SK-N-SH (cell line): Measurements from ENCODE around the gene PELI2.

Source experiments
- CTCF ChIP-seq: fragments of 200-600 bp; sonication (generic); IDR thresholded peaks from 2 replicates; pipeline ENCODE4 v1.6.1; 2017; ENCODE audit warnings: antibody characterized with exemption, mild to moderate bottlenecking, moderate library complexity
- EP300 ChIP-seq, 2 experiments: IDR thresholded peaks; 2 replicates each; pipeline versions ENCODE4 v1.4.0 to v1.6.1; 2012; ENCODE audit warnings: borderline replicate concordance in 1 of 2, low read depth in 1 of 2, low read length in 1 of 2
- EZH2phosphoT487 ChIP-seq: fragments of 200-600 bp; sonication (generic); IDR thresholded peaks from 2 replicates; pipeline ENCODE4 v1.6.1; 2017; ENCODE audit warnings: low read depth, mixed run types, mild to moderate bottlenecking, antibody characterized with exemption, moderate library complexity, borderline replicate concordance
- POLR2AphosphoS5 ChIP-seq: IDR thresholded peaks from 2 replicates; pipeline ENCODE4 v1.6.1; 2012; ENCODE audit warnings: low read depth, low read length
- RAD21 ChIP-seq: IDR thresholded peaks from 2 replicates; pipeline ENCODE4 v1.6.1; 2012; ENCODE audit warnings: mild to moderate bottlenecking, low read length
- TCF12 ChIP-seq: IDR thresholded peaks from 2 replicates; pipeline ENCODE4 v1.4.0; 2012
- TEAD4 ChIP-seq: IDR thresholded peaks from 2 replicates; pipeline ENCODE4 v1.4.0; 2012; ENCODE audit warnings: mild to moderate bottlenecking, borderline replicate concordance; ENCODE audit not compliant: insufficient read depth

DNA sequence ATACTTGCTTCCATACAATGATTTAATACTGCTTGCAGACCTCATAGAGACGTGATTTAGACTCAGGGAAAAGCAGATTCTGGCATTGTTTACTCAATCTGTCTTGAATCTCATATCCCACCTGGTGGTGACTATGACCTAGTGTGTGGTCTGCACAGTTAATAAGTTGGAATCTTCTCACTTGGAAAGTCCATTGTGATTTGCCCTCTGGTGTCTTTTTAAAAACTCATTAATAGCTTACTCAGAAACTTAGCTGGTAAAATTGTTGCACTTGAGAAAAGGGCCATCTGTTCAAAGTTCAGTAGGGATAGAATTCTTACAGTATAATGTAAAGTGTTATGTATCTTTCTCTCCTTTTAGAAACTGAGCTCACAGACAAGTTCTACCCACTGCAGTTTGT is 106.0 kb downstream of the PELI2 start:
- TF ChIP-seq TCF12 = no peak
- no peak for TF ChIP-seq CTCF
- no peak for TF ChIP-seq POLR2AphosphoS5
- TF ChIP-seq TEAD4 = no peak
- no peak for TF ChIP-seq EZH2phosphoT487
- no peak for TF ChIP-seq EP300 (IDR thresholded peaks at IDR 0.05; ENCODE audit: borderline replicate concordance in 1 of 2, low read depth in 1 of 2, low read length in 1 of 2)
- TF ChIP-seq RAD21 = no peak
